ENCODE measurements around the gene MGAT4B. TPM values are rescaled to one million over a fixed set of nuclear protein-coding genes. Genes with fewer than 3 reads are reported as not detected.

MGAT4B gene
- total RNA-seq (100 to 1,000 TPM in 7 of 9 donors, 10 to 100 TPM in 2; 88.6 to 242 (median 215) TPM), polyA plus RNA-seq (100 to 1,000 TPM in 2 of 3 donors, 10 to 100 TPM in 1; 80.5 to 192 (median 122) TPM)
- long read RNA-seq, donor 1, transcript MGAT4B-201 (15 exons, 2,446 nt): major isoform, 12 of 245 reads
- long read RNA-seq, donor 1, partial matches to known transcripts: 101 of 245 reads
- long read RNA-seq, donor 1, other reads (novel, unspliced or antisense): 131 of 245 reads
- long read RNA-seq, donor 2, transcript MGAT4B-201 (15 exons, 2,446 nt): major isoform, 17 of 17 reads
- long read RNA-seq, donor 2, partial matches to known transcripts: 0 of 17 reads
- long read RNA-seq, donor 2, other reads (novel, unspliced or antisense): 0 of 17 reads
- long read RNA-seq, donor 3, transcript MGAT4B-201 (15 exons, 2,446 nt): major isoform, 8 of 10 reads
- long read RNA-seq, donor 3, partial matches to known transcripts: 0 of 10 reads
- long read RNA-seq, donor 3, other reads (novel, unspliced or antisense): 0 of 10 reads
- long read RNA-seq, donor 4, partial matches to known transcripts: 1 of 1 reads
- long read RNA-seq, donor 4, other reads (novel, unspliced or antisense): 0 of 1 reads
- long read RNA-seq, donor 5, transcript MGAT4B-202 (14 exons, 3,027 nt): minor isoform, 6 of 297 reads
- long read RNA-seq, donor 5, transcript MGAT4B-201 (15 exons, 2,446 nt): major isoform, 233 of 297 reads
- long read RNA-seq, donor 5, partial matches to known transcripts: 15 of 297 reads
- long read RNA-seq, donor 5, other reads (novel, unspliced or antisense): 43 of 297 reads
- long read RNA-seq, donor 6, partial matches to known transcripts: 5 of 6 reads
- long read RNA-seq, donor 6, other reads (novel, unspliced or antisense): 1 of 6 reads
- long read RNA-seq, donor 7, transcript MGAT4B-201 (15 exons, 2,446 nt): major isoform, 5 of 5 reads
- long read RNA-seq, donor 7, partial matches to known transcripts: 0 of 5 reads
- long read RNA-seq, donor 7, other reads (novel, unspliced or antisense): 0 of 5 reads
- long read RNA-seq, donor 8, transcript MGAT4B-201 (15 exons, 2,446 nt): major isoform, 29 of 40 reads
- long read RNA-seq, donor 8, partial matches to known transcripts: 11 of 40 reads
- long read RNA-seq, donor 8, other reads (novel, unspliced or antisense): 0 of 40 reads
- long read RNA-seq, donor 9, transcript MGAT4B-201 (15 exons, 2,446 nt): major isoform, 15 of 18 reads
- long read RNA-seq, donor 9, partial matches to known transcripts: 0 of 18 reads
- long read RNA-seq, donor 9, other reads (novel, unspliced or antisense): 0 of 18 reads
- long read RNA-seq, donor 10, transcript MGAT4B-201 (15 exons, 2,446 nt): major isoform, 9 of 185 reads
- long read RNA-seq, donor 10, partial matches to known transcripts: 106 of 185 reads
- long read RNA-seq, donor 10, other reads (novel, unspliced or antisense): 68 of 185 reads

- H3K27me3 ChIP-seq: no peaks in the 10 kb centered on the region
- WGBS, 4 donors: 0 to 3% (median 0%) methylated on average over 11 to 104 of the region's 108 CpGs
- TF ChIP-seq CTCF (IDR thresholded peaks at IDR 0.05) (peak in 1 of 6 experiments; percentile 5), POLR2A (IDR thresholded peaks at IDR 0.05) (peak; percentile 72 to 75)
- DNase-seq: peak; percentile 75 to 85 (median 78)
- intact Hi-C loops (cut with DNase I): loop anchor here in 1 of 2 donors (10.0 kb wide), 2 partner anchors 48 to 98 kb away; partner anchors contain the start of genes MRNIP and TBC1D9B
- H3K27ac ChIP-seq: peak within 1 kb of the TSS; percentile 14 to 93 (median 88)
- peaks cover 0 to under 1% of the 10 kb centered on the region in 2 donors for H3K36me3 ChIP-seq (replicated peaks in 1 of 2)
- no peaks in the 10 kb centered on the region for H3K9me3 ChIP-seq (replicated peaks in 1 of 3)
- H3K4me3 ChIP-seq: peak within 1 kb of the TSS; percentile 24 to 84 (median 68)
- H3K4me1 ChIP-seq (replicated peaks in 1 of 2): peaks cover 37 to 48% of the 10 kb centered on the region in 2 donors
Measured at GRCh38 chr5:179806250-179807048, at the start of gene MGAT4B. MGAT4B (minus strand) TSS chr5:179806866; CDS start chr5:179806583, 283 bp downstream.

- Histone ChIP-seq H3K9me3 (replicated peaks in 1 of 3) (no peaks in the 10 kb centered on the region), H3K4me1 (replicated peaks in 1 of 2) (peaks cover 2 to 3% of the 10 kb centered on the region in 2 donors), H3K27ac (no peak overlapping the region), H3K36me3 (replicated peaks in 1 of 2) (peaks cover 0 to 37% of the 10 kb centered on the region in 2 donors), H3K27me3 (no peaks in the 10 kb centered on the region), H3K4me3 (no peak overlapping the region)
- intact Hi-C loops (cut with DNase I): loop anchor here in 1 of 2 donors (10.0 kb wide), 1 partner anchor 50 kb away; the partner anchor contains the start of gene MGAT4B
- 88 to 96% (median 92%) methylated on average over 8 of the region's 8 CpGs for whole genome bisulfite sequencing, 4 donors
- no peak for DNase-seq
- no peak for TF ChIP-seq CTCF (IDR thresholded peaks at IDR 0.05)
- no peak for TF ChIP-seq POLR2A (IDR thresholded peaks at IDR 0.05)
Measured at GRCh38 chr5:179854356-179854755, 47.7 kb upstream of the MGAT4B start.

GRCh38 chr5:179852993-179853547, 46.4 kb upstream of the MGAT4B start:
- H3K27ac ChIP-seq: no peak overlapping the region
- peaks cover 0 to 44% of the 10 kb centered on the region in 2 donors for H3K36me3 ChIP-seq (replicated peaks in 1 of 2)
- H3K9me3 ChIP-seq (replicated peaks in 1 of 3): no peaks in the 10 kb centered on the region
- no peak for DNase-seq
- TF ChIP-seq CTCF (IDR thresholded peaks at IDR 0.05) (no peak), POLR2A (IDR thresholded peaks at IDR 0.05) (no peak)
- intact Hi-C loops (cut with DNase I): loop anchor here (2.0 to 10.0 kb wide), 2 partner anchors 16 to 48 kb away; partner anchors contain the start of gene MGAT4B (in 1 of the 2)
- H3K4me1 ChIP-seq (replicated peaks in 1 of 2): no peaks in the 10 kb centered on the region
- no peaks in the 10 kb centered on the region for H3K27me3 ChIP-seq
- 81 to 86% (median 83%) methylated on average over 8 of the region's 8 CpGs for WGBS, 4 donors
- H3K4me3 ChIP-seq: no peak overlapping the region
